ENCODE results near the gene RAB44.

The RAB44 gene

DNA sequence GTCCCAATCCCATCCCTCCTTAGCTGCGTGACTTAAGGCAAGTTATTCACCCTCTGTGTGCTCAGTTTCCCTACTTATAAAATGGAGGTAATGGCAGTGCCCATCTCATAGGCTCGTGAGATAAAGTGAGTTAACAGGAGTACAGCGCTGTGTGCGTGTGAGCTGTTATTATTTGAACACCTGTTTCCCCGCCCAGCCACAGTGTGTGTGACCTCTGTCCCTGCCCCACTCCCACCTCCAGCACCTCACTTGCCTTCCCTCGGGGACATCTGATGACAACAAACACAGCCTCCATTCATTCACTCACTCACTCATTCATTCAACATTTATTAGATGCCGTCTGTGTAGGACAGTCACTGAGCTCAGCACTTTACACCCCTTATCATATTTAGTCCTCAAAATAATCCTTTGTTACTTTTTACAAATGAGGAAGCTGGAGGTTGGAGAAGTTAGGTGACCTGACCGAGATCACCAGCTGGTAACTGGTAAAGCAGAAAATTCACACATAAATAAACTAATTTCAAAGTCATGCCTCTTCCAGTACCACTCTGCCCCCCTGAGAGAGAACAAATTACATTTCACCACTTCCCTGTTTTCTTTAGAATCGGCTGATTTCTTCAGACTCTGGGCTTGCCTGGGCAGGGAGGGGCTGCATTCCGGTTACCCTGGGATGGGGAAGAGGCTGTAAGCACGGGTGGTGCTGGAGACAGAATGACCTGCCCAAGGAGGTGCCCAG lies 83.0 kb downstream of the RAB44 start:
- TF ChIP-seq GATA2 (IDR thresholded peaks at IDR 0.05; ENCODE audit: low read depth, low read length) (no peak), GATA3 (IDR thresholded peaks at IDR 0.05; ENCODE audit: low read depth, low read length) (no peak)

- TF ChIP-seq GATA3 (IDR thresholded peaks at IDR 0.05; ENCODE audit: low read depth, low read length): no peak
- TF ChIP-seq GATA2 (IDR thresholded peaks at IDR 0.05; ENCODE audit: low read depth, low read length): no peak
Measured at GRCh38 chr6:36781669-36782068, 84.0 kb downstream of the RAB44 start.

Data from SH-SY5Y (cell line).